ENCODE measurements around the gene GARIN5B. TPM values are rescaled to one million over a fixed set of nuclear protein-coding genes. Genes with fewer than 3 reads are reported as not detected.
"Not testable (repeated sequence)": the region's sequence is repeated elsewhere in the genome, so short reads cannot be mapped to it uniquely, and the experiment has no call there.

The GARIN5B gene
- under 1 TPM in 1 of 4 donors, not detected in 3; 0.18 TPM for total RNA-seq

DNA sequence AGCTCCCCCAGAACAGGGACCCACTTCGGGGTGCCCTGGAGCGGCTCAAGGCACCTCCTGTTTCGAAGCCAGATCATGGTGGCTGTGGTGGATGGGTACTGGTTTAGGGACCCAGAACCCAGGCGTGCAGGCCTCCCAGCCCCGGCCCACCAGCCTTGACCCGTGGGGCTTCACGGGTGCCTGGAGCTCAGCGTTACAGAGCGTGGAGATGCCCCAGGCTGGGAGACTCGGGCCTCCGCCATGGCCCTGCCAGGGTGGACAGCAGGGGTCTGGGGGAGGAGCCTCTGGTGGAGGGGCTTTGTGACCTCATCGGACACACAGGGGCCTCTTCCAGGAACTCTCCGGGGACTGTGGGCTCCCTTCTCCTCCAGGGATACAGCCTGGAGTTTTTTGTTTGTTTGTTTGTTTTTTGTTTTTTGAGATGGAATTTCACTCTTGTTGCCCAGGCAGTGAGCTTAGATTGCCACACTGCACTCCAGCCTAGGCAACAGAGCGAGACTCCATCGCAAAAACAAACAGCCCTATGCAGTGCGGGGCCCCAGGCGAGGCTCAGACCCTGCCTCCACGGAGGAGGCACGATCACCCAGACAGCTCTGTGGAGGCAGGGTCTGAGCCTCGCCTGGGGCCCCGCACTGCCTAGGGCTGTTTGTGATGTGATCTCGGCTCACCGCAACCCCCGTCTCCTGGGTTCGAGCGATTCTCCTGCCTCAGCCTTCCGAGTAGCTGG lies at the start of gene GARIN5B:
GARIN5B (minus strand) TSS at position 271 of the 727 bp plus-strand sequence; CDS start at position 77, 194 bp downstream.
- no peaks in the 10 kb centered on the region for H3K9me3 ChIP-seq
- H3K4me1 ChIP-seq = no peaks in the 10 kb centered on the region
- H3K36me3 ChIP-seq = no peaks in the 10 kb centered on the region
- DNase-seq = no peak
- H3K27me3 ChIP-seq = peaks cover 0 to 2% of the 10 kb centered on the region in 2 donors
- intact Hi-C loops (cut with DNase I; ENCODE audit: low total_unique reads) = no loop called here
- TF ChIP-seq, protein P1, sequence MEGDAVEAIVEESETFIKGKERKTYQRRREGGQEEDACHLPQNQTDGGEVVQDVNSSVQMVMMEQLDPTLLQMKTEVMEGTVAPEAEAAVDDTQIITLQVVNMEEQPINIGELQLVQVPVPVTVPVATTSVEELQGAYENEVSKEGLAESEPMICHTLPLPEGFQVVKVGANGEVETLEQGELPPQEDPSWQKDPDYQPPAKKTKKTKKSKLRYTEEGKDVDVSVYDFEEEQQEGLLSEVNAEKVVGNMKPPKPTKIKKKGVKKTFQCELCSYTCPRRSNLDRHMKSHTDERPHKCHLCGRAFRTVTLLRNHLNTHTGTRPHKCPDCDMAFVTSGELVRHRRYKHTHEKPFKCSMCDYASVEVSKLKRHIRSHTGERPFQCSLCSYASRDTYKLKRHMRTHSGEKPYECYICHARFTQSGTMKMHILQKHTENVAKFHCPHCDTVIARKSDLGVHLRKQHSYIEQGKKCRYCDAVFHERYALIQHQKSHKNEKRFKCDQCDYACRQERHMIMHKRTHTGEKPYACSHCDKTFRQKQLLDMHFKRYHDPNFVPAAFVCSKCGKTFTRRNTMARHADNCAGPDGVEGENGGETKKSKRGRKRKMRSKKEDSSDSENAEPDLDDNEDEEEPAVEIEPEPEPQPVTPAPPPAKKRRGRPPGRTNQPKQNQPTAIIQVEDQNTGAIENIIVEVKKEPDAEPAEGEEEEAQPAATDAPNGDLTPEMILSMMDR (IDR thresholded peaks at IDR 0.05) = no peak
- TF ChIP-seq POLR2A (IDR thresholded peaks at IDR 0.05) = no peak
- H3K27ac ChIP-seq = no peak within 1 kb of the TSS
- H3K4me3 ChIP-seq = no peak within 1 kb of the TSS

DNA sequence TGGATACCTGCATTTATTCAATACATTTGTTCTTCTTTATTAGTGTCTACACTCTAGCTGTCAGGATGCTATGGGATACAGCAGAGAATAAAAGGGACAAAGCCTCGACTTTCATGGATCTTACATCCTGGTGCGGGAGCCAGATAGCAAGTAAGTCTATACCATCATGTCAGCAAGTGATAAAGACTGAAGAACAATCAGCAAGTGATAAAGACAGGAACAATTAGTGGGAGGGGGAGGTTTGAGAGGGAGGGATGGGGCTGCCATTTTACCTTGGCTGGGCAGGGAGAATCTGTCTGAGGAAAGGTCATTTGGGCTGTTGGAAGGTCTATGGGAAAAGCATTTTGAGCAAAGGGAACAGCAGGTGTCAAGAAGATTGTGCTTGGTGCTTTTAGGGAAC lies 47.1 kb upstream of the GARIN5B start:
- intact Hi-C loops (cut with DNase I; ENCODE audit: low total_unique reads) = no loop called here

DNA sequence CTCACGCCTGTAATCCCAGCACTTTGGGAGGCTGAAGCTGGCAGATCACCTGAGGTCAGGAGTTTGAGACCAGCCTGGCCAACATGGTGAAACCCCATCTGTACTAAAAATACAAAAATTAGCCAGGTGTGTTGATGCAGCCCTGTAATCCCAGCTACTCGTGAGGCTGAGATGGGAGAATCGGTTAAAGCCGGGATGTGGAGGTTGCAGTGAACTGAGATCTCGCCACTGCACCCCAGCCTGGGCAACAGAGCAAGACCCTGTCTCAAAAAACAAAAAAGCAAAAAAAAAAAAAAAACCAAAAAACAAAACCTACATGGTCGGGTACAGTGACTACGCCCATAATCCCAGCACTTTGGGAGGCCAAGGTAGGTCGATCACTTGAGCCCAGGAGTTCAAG lies 46.1 kb upstream of the GARIN5B start:
- H3K9me3 ChIP-seq; H3K27ac ChIP-seq; intact Hi-C loops (cut with DNase I; ENCODE audit: low total_unique reads); H3K27me3 ChIP-seq; H3K4me3 ChIP-seq; H3K36me3 ChIP-seq; H3K4me1 ChIP-seq; DNase-seq: not testable (repeated sequence)

More for the DNA sequence above, 47.1 kb upstream of the GARIN5B start:
- no peak for TF ChIP-seq POLR2A (IDR thresholded peaks at IDR 0.05)
- TF ChIP-seq, protein P1 (IDR thresholded peaks at IDR 0.05) = no peak
- H3K4me1 ChIP-seq = peaks cover 0 to 7% of the 10 kb centered on the region in 2 donors
- no peak overlapping the region for H3K4me3 ChIP-seq
- no peaks in the 10 kb centered on the region for H3K36me3 ChIP-seq
- no peak overlapping the region for H3K27ac ChIP-seq
- DNase-seq = no peak
- no peaks in the 10 kb centered on the region for H3K9me3 ChIP-seq
- H3K27me3 ChIP-seq = no peaks in the 10 kb centered on the region

DNA sequence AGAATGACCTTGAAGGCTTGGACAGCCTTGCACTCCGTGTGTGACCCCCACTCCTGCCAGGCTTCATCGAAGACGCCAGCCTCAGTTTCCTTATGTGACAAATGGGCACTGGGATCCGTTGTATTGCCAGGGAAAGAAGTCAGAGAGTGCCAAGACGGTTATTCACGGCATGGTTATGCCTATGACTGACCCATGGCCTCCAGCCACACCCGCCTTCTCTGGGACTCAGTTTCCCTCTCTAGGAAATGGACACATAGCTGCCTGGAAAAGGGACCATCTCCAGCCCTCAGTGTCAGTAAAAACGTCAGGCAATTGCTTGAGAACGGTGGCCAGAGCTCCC lies 45.4 kb upstream of the GARIN5B start:
- Histone ChIP-seq H3K9me3 (no peaks in the 10 kb centered on the region), H3K36me3 (no peaks in the 10 kb centered on the region), H3K4me3 (peak overlapping the region; percentile 29 to 90), H3K4me1 (peaks cover 0 to 7% of the 10 kb centered on the region in 2 donors), H3K27me3 (no peaks in the 10 kb centered on the region), H3K27ac (peak overlapping the region; percentile 95 to 98)
- intact Hi-C loops (cut with DNase I; ENCODE audit: low total_unique reads) = no loop called here
- TF ChIP-seq, protein P1 (IDR thresholded peaks at IDR 0.05) = no peak
- no peak for TF ChIP-seq POLR2A (IDR thresholded peaks at IDR 0.05)
- DNase-seq = no peak

DNA sequence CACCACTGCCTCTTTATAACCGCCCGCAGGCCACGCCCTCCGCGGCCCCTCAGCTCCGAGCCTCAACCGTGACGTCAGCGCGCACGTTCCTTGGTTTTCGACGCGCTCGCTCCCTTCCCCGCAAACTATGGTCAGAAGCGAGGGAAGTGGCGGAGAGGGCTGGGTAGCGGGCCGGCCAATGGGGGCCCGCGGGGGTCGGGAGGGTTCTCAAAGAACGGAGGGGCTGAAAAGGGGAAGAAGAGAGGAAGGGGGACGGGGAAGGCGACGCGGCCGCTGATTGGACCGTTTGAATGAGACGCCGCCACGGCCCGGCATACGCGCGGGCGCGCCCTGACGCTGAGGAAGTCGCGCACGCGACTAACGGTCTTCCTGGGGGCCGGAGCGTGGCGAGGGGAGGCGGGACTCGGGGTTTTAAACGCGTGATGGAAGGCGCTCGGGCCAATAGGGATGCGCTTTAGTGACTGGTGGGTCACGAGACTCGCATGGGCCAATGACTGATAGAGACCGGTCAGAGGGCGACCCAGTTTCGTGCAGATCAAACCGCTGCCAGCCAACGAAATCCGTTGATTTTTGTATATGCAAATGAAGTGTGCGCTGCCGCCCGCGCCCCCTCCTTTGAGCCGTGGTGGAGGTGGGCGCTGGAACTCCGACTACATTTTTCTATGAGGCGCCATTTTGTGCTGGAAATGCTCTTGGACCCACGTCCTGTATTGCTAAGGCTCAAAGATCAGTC lies 44.9 kb upstream of the GARIN5B start:
- H3K9me3 ChIP-seq = no peaks in the 10 kb centered on the region
- peaks cover 0 to 7% of the 10 kb centered on the region in 2 donors for H3K4me1 ChIP-seq
- peak; percentile 98 for DNase-seq
- H3K4me3 ChIP-seq = peak overlapping the region; percentile 90 to 93
- peak overlapping the region; percentile 95 to 98 for H3K27ac ChIP-seq
- intact Hi-C loops (cut with DNase I; ENCODE audit: low total_unique reads) = no loop called here
- H3K36me3 ChIP-seq = no peaks in the 10 kb centered on the region
- TF ChIP-seq, protein P1 (IDR thresholded peaks at IDR 0.05) = peak in 1 of 4 experiments; percentile 6
- TF ChIP-seq POLR2A (IDR thresholded peaks at IDR 0.05) = no peak
- no peaks in the 10 kb centered on the region for H3K27me3 ChIP-seq

Measured in uterus (tissue), 4 donors.